H7 (cell line): ENCODE data around the gene UQCRQ. TPM values are rescaled to one million over a fixed set of nuclear protein-coding genes. Genes with fewer than 3 reads are reported as not detected.

ENCODE experiments used
- DNase-seq: peaks from one replicate; pipeline ENCODE4 v3.0.0; 2012
- H3K27me3 ChIP-seq: 2 replicates; pipeline ENCODE4 v1.6.0; 2011; ENCODE audit warnings: mild to moderate bottlenecking, low read length; ENCODE audit not compliant: control insufficient read depth, insufficient read depth
- H3K36me3 ChIP-seq: replicated peaks from 2 replicates; pipeline ENCODE4 v1.5.1; 2011; ENCODE audit warnings: low read length; ENCODE audit not compliant: control insufficient read depth, insufficient read depth
- H3K4me3 ChIP-seq: 2 replicates; pipeline ENCODE4 v1.5.1; 2011; ENCODE audit warnings: low read depth, mild to moderate bottlenecking, control low read depth, low read length, moderate library complexity; ENCODE audit not compliant: insufficient read depth
- total RNA-seq: library from RNA; depleted of rRNA; stranded (reverse); fragments of >200 nt; shearing (Covaris generic); gene quantifications from 2 replicates; pipeline ENCODE4 v1.2.3, GENCODE V29; 2014; rRNA removed

The UQCRQ gene
- total RNA-seq, 1 experiment from 2014 or later: 137 TPM

- no peak overlapping the region for H3K4me3 ChIP-seq
- H3K36me3 ChIP-seq: peaks cover 31% of the 10 kb centered on the region
- H3K27me3 ChIP-seq: no peaks in the 10 kb centered on the region
- DNase-seq: no peak
Observed at GRCh38 chr5:132895719-132896305, 29.4 kb downstream of the UQCRQ start.

GRCh38 chr5:132896685-132897084 lies 30.2 kb downstream of the UQCRQ start:
- H3K36me3 ChIP-seq: peaks cover 31% of the 10 kb centered on the region
- H3K27me3 ChIP-seq: no peaks in the 10 kb centered on the region
- no peak for DNase-seq
- no peak overlapping the region for H3K4me3 ChIP-seq

DNA sequence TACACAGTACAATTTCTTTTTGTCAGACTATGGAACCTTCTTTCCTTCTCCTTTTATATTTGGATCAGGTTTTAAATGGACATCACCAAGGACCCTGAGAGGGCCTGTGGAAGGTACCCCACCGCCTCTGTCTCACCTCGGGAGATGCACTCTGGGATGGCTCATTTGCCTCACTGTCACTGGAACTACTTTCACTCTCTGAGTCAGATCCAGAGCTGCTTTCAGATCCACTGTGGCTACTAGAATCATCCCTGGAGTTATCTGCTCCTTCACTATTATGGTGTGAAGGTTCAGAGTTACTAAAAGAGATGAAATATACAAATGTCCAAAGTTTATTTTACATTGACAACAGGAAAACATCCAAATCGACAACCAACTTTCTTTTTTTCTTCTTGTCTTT lies 31.7 kb downstream of the UQCRQ start:
- Histone ChIP-seq H3K4me3 (no peak overlapping the region), H3K36me3 (peaks cover 26% of the 10 kb centered on the region), H3K27me3 (no peaks in the 10 kb centered on the region)
- DNase-seq: no peak

GRCh38 chr5:132901036-132901435 lies 34.6 kb downstream of the UQCRQ start:
- H3K36me3 ChIP-seq: peaks cover 15% of the 10 kb centered on the region

DNA sequence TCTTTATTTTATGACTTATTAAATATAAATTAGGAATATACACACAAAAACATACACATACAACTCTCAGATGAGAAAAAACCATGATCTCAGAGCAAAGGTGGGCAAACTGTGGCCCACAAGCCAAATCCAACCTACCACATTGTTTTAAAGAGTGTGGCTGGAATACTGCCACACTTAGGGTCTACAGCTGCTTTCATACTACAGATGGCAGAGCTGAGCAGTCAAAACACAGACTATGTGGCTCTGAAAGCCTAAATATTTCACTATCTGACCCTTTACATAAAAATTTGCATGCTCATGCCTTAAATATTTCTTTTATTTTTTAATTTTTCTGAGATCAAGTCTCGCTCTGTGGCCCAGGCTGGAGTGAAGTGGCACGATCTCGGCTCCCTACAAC lies 35.3 kb downstream of the UQCRQ start:
- Histone ChIP-seq H3K4me3 (no peak overlapping the region), H3K27me3 (no peaks in the 10 kb centered on the region), H3K36me3 (peaks cover 9% of the 10 kb centered on the region)
- no peak for DNase-seq

More at GRCh38 chr5:132901036-132901435, 34.6 kb downstream of the UQCRQ start:
- no peak overlapping the region for H3K4me3 ChIP-seq
- no peak for DNase-seq
- H3K27me3 ChIP-seq: no peaks in the 10 kb centered on the region

DNA sequence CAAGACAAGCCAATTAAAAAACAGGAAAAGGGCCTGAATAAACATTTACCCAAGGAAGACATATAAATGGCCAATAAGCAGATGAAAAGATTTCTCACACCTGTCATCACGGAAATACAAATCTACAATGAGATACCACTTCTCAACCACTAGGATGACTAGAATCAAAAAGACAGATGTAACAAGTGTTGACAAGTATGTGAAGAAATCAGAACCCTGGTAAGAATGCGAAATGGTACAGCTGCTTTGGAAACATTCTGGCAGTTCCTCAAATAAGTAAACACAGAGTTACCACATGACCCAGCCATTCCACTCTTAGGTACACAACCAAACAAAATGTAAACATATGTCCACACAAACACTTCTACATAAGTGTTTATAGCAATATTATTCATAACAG lies 39.5 kb downstream of the UQCRQ start:
- Histone ChIP-seq H3K36me3 (no peaks in the 10 kb centered on the region; the same call in 1 of the 2 replicates), H3K4me3 (no peak overlapping the region), H3K27me3 (no peaks in the 10 kb centered on the region)
- DNase-seq: no peak

DNA sequence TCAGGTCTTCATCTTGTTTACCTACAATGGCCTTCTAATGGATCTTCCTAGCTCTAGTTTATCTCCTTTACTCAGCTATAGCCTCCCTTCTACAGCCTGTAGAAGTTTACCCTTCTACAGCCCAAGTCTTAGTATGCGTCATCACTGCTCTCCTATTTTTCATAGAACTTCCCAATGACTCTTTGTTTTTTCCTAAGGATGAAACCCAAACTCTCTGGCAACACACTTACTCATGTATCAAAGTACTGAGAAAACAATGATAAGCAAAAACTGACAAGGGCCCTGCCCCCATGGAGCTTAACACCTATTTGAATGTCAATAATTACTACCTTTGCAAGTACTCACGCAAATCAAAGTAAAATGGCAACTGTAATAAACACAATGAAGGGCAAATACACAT lies 40.7 kb downstream of the UQCRQ start:
- DNase-seq: no peak
- H3K27me3 ChIP-seq: no peaks in the 10 kb centered on the region
- no peak overlapping the region for H3K4me3 ChIP-seq
- no peaks in the 10 kb centered on the region; the same call in 1 of the 2 replicates for H3K36me3 ChIP-seq

DNA sequence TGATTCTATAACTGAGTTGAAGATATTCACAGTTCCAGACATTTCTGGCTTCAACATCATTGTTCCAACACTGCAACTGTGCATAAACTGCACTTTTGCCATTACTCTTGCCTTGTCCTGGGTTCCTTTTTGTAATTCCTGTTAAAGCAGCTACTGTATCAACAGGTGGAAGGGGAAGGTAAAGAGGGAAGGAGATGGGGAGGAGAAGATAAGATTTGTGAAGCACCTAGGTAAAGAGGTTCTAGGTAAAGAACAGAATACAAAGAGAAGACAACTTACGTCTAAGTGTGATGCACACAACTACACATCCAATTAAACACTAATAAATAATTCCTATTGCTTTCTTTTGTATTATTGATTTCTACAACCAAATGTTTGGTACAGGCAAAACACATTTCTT lies 43.3 kb downstream of the UQCRQ start:
- Histone ChIP-seq H3K36me3 (peaks cover 2% of the 10 kb centered on the region), H3K27me3 (no peaks in the 10 kb centered on the region), H3K4me3 (no peak overlapping the region)
- DNase-seq: no peak

DNA sequence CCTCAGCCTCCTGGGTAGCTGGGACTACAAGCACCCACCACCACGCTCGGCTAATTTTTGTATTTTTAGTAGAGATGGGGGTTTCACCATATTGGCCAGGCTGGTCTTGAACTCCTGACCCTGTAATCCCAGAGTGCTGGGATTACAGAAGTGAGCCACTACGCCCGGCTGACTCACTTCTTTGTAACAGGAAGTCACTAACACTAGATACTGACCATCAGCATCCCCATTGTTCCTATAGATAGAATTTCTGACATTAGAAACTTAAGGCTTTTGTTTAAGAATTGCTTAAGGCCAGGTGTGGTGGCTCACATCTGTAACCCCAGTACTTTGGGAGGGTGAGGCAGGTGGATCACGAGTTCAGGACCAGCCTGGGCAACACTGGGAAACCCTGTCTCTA lies 49.2 kb downstream of the UQCRQ start:
- H3K27me3 ChIP-seq: no peaks in the 10 kb centered on the region
- H3K36me3 ChIP-seq: peaks cover 2% of the 10 kb centered on the region
- no peak for DNase-seq
- no peak overlapping the region for H3K4me3 ChIP-seq

DNA sequence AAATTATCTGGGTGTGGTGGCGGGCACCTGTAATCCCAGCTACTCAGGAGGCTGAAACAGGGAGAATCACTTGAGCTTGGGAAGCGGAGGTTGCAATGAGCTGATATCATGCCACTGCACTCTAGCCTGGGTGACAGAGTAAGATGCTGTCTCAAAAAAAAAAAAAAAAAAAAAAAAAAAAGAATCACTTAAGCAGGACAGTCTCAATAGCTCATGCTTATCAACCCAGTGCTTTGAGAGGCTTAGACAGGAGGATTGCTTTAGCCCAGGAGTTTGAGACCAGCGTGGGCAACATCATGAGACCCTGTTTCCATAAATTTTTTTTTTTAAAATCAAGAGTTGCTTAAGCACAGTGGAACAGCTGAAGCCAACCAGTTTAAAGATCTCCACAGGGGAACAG lies 49.6 kb downstream of the UQCRQ start:
- no peak for DNase-seq
- Histone ChIP-seq H3K4me3 (no peak overlapping the region), H3K36me3 (peaks cover 2% of the 10 kb centered on the region), H3K27me3 (no peaks in the 10 kb centered on the region)

Other genes with a start within 250 kb of the UQCRQ start
- not detected in 2 replicates for gene IL13, start 208.5 kb upstream of the UQCRQ start, total RNA-seq
- not detected in 2 replicates for gene IL4, start 192.7 kb upstream of the UQCRQ start, total RNA-seq
- gene KIF3A, start 129.1 kb upstream of the UQCRQ start, total RNA-seq: 2.7 and 3.2 TPM in 2 replicates
- 0.07 and 0.18 TPM in 2 replicates for gene CCNI2, start 119.2 kb upstream of the UQCRQ start, total RNA-seq
- gene SEPTIN8, start 89.4 kb upstream of the UQCRQ start, total RNA-seq: 10.5 and 12.4 TPM in 2 replicates
- gene SOWAHA, start 53.3 kb upstream of the UQCRQ start, total RNA-seq: 0.21 TPM in 1 of 2 replicates, not detected in the other
- 1.3 and 4.0 TPM in 2 replicates for gene SHROOM1, start 36.0 kb upstream of the UQCRQ start, total RNA-seq
- 0.22 and 0.24 TPM in 2 replicates for gene GDF9, start 173 bp upstream of the UQCRQ start, total RNA-seq
- 0.70 and 0.94 TPM in 2 replicates for gene LEAP2, start 7.0 kb downstream of the UQCRQ start, total RNA-seq
- gene AFF4, start 97.0 kb downstream of the UQCRQ start, total RNA-seq: 25.1 and 40.9 TPM in 2 replicates
- 22.3 and 24.0 TPM in 2 replicates for gene ZCCHC10, start 159.9 kb downstream of the UQCRQ start, total RNA-seq
- 187 and 225 TPM in 2 replicates for gene HSPA4, start 185.4 kb downstream of the UQCRQ start, total RNA-seq